Measurements from ENCODE around the gene ATRX. TPM values are rescaled to one million over a fixed set of nuclear protein-coding genes. Genes with fewer than 3 reads are reported as not detected.
"Not testable (repeated sequence)": the region's sequence is repeated elsewhere in the genome, so short reads cannot be mapped to it uniquely, and the experiment has no call there.

ATRX gene
- total RNA-seq, 1 donor from 2014 or later: 97.7 TPM

DNA sequence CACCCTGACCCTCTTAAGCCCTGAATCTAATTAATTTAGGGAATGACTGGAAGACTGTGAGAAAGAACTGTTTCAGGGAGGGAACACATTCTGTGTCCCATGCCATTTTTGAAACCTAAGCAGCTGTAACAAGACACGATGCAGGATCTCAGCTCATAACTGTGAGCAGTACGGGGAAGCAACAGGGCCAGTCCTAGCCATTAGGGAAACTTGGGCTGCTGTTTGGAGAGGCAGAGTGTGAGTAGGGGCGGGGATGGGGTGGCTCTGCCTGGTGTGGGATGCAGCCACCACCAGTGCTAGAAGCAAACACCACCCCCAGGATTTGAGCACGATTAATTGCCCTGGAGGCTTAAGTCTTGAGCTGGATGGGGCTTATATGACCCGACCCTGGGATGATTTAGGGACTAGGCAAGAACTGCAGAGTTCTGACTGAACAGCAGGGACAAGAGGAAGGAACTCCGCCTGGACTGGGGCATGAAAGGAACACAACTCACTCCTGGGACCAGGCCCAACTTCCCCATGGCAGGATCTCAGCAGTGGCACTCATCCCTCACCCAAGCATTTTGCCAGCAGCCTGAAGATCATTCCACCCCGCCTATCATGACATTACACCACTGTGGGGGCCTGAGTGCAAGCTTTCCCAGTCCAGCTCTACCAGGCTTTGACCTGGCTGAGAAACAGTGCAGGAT, 43.1 kb downstream of the ATRX start:
- no peak for DNase-seq (ENCODE audit: low spot score)

- DNase-seq (ENCODE audit: low spot score): no peak
Measured at GRCh38 chrX:77740376-77740905, 45.6 kb downstream of the ATRX start.

GRCh38 chrX:77733342-77733741, 52.7 kb downstream of the ATRX start:
- DNase-seq (ENCODE audit: low spot score): no peak

- no peak for DNase-seq (ENCODE audit: low spot score)
Measured at GRCh38 chrX:77731821-77732419, 54.1 kb downstream of the ATRX start.

DNA sequence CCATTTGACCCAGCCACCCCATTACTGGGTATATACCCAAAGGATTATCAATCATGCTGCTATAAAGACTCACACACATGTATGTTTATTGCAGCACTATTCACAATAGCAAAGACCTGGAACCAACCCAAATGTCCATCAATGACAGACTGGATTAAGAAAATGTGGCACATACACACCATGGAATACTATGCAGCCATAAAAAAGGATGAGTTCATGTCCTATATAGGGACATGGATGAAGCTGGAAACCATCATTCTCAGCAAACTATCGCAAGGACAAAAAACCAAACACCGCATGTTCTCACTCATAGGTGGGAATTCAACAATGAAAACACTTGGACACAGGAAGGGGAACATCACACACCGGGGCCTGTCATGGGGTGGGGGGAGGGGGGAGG, 59.9 kb downstream of the ATRX start:
- not testable (repeated sequence) for DNase-seq (ENCODE audit: low spot score)

DNA sequence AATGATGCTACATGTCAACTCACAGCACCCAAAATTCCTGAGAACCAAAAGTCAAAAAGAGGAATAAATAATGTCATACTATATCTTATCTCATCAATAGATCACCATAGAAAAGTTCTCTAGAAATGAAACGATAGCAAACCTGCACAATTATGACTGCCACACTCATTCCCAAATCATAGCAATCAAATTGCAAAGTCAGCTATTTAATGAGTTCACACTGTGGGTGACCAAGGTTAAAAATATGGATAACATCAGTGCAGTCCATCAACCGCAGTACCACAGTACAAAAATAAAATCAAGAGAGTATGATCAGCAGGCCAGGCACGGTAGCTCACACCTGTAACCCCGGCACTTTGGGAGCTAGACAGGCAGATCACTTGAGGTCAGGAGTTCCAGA, 62.3 kb downstream of the ATRX start:
- no peak for DNase-seq (ENCODE audit: low spot score)

DNA sequence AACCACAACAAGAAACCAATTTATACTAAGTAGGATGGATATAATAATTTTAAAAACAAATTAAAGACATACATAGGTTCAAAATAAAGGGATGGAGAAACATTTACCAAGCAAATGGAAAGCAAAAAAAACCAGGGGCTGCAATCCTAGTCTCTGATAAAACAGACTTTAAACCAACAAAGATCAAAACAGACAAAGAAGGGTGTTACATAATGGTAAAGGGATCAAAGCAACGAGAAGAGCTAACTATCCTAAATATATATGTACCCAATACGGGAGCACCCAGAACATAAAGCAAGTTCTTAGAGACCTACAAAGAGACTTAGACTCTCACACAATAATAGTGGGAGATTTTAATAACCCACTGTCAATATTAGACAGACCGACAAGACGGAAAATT, 66.6 kb downstream of the ATRX start:
- DNase-seq (ENCODE audit: low spot score): no peak

- DNase-seq (ENCODE audit: low spot score): no peak
Measured at GRCh38 chrX:77704881-77705280, 81.1 kb downstream of the ATRX start.

DNA sequence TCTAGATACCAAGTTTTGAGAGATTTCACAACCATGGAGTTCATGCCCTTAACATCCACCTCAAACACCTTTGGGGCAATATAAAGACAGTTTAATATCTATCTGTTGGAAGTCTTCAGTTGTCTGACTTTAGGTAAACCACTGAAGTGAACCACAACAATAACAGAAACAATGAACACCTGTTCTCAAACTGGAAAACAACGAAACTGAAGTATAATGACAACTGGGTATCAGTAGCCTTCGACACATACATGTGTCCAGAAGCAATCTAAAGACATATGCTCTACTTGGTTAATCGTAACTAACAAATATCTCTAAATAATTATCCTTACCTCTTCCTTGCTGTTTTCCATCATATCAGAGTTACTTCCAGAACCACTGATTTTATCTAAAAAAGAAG, 87.8 kb downstream of the ATRX start:
- no peak for DNase-seq (ENCODE audit: low spot score)

DNA sequence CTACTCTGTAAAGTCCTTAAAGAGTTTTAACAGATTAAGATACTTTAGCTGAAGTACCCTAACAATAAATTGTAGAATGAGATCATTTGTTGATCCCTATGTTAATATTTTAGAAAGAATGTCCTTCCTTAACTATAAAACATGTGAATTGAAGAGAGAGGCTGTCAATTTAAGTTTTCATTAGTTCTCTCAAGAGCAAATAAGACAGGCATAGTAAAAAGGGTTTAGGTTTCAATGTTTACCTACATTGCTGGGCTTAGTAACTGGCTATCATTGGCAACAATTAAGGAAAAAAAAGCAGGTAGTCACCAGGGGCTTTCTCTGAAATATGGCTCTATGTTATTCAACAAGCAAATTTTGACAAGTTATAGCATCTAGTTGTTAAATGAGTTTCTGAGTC, 91.5 kb downstream of the ATRX start:
- no peak for DNase-seq (ENCODE audit: low spot score)

DNA sequence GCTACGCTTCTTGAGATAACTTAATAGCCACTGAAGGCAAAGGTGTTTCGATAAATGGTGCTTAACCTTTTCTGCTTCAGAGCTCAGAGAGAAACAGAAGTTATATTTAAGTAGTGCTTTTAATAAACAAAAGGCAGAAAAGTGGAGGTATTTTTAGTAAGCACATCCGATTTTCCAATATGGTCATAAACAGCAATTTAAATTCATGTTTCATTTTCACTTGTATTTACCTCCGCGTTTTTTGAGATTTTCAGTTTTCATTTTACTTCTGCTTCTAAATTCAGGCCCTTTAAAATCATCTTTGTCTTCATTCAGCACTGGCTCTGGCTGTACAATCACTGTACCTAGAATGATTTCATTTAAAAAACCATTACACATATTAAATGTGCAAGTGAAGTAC, 92.4 kb downstream of the ATRX start:
- DNase-seq (ENCODE audit: low spot score): no peak

DNA sequence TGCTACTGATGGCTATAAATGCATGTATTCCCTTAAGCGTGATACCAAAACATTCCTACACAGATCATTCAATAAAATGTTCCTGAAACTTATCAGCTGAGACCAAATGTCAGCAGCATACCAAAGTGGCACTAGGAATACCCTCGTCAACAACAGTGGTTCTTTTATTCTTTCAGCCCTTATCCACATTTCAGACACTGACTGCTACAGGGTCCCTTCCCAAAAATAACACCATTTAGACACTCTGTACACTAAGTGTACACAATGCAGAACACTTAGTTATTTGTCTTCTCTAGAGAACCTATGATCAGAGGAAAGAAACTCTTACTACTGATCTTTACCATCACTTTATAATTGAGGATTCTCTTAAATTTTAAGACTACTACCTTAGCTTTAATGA, 94.1 kb downstream of the ATRX start:
- DNase-seq (ENCODE audit: low spot score): no peak

GRCh38 chrX:77689376-77689775, 96.6 kb downstream of the ATRX start:
- DNase-seq (ENCODE audit: low spot score): no peak

- DNase-seq (ENCODE audit: low spot score): not testable (repeated sequence)
Measured at GRCh38 chrX:77685683-77686082, 100.3 kb downstream of the ATRX start.

DNA sequence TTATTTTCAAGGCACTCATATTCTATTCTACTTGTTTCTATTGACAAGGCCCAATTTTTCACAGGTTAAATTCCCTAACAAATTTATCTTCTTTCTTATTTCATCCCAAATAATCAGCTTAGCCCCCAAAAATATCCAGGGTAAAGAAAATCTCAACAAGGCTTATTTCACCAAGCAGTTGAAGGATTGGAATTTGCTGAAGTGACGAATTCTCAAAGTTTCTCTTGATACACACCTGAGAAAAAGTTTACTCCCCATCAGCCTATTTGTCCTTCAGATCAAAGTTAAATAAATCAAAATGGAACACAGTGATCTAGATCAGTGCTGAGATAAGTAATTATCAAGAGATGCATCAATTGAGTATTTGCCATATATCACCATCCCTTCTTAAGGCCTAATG, 106.9 kb downstream of the ATRX start:
- no peak for DNase-seq (ENCODE audit: low spot score)

DNA sequence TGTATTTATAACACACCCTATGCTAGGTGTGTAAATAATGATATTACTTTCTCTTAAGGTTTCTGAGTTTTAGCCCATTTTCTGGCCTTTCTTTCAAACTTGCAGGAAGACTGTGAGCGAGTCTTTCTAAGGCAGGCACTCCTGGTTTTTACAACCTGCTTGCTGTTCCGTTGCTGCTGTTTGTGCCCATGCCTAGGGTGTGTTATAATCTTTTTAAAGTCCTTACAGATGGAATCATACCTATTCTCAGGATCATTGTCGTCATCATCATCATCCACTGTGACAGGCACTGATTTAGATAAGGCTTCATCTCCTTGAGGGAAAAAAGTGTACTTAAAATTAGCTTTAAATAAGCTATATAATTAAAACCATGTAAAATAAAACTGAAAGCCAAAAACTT, 110.0 kb downstream of the ATRX start:
- DNase-seq (ENCODE audit: low spot score): no peak

DNA sequence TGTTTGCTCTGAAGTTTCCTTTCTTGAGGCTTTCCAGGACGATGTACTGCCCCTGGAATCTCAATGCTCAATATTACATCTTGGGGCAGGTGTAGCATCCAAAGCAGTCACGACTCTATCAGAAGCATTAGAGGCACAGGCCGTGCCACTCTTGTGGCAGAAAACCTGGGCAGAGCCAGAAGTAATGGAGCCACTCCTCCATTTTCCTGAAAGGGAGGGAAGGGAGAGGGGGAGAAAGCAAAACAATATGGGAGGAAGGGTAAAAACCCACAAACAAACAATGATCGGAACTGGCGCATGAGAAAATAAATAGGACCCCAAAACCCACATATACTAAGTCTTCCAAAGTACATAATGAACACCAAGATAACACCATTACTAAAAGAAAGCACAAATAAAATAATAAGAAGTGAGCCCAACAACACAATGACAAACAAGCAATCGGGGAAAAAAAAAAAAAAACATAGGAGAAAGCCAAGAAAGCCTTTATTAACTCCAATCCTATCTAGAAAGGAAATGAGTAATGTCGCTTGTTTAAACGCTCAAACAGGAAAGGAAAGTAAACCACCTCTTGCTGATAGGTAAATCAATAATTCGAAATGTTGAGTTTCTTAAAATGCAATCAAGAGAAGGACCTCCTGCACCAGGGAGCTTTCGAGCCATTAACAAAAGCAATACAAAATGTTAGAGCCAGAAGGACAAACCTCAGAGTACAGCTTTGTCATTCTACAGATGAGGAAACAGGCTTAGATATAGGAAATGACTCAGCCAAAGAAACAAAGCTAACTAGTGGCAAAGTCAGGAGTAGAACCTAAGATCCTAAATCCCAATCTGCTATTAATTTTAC, 117.4 kb downstream of the ATRX start:
- no peak for DNase-seq (ENCODE audit: low spot score)

- DNase-seq (ENCODE audit: low spot score): no peak
Measured at GRCh38 chrX:77658886-77659285, 127.1 kb downstream of the ATRX start.

GRCh38 chrX:77652095-77652494, 133.9 kb downstream of the ATRX start:
- DNase-seq (ENCODE audit: low spot score): no peak

GRCh38 chrX:77640702-77641101, 145.3 kb downstream of the ATRX start:
- DNase-seq (ENCODE audit: low spot score): no peak

DNA sequence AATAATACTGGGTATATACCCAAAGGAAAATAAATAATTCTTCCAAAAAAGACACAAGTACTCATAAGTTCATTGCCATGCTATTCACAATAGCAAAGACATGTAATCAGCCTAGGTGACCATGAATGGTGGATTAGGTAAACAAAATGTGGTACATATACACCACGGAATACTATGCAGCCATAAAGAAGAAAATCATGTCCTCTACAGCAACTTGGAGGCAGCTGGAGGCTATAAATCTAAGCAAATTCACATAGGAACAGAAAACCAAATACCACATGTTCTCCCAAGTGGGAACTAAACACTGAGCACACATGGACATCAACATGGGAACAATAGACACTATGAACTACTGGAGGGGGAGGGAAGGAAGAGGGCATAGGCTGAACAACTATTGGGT, 146.2 kb downstream of the ATRX start:
- DNase-seq (ENCODE audit: low spot score): no peak

DNA sequence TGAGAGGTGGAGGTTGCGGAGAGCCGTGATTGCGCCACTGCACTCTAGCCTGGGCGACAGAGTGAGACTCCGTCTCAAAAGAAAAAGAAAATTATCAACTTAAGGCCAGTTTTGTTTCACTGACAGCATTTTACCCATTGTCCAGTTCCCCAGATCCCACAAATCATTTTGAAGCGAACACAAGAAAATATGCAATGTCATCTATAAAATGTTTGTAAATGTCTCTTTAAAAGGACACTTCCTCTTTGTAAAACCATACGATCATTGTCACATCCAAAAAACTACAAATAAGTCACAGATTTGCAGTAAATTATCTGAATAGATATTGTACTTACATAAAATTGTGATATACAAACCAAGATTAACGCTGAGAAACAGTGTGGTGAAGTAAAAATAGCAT, 147.6 kb downstream of the ATRX start:
- no peak for DNase-seq (ENCODE audit: low spot score)

All from mesenteric fat pad (tissue), 1 donor.